GM23338 (cell line): Measurements from ENCODE around the gene SPATC1L.

Source experiments
- CTCF ChIP-seq, 2 experiments: fragments of 200-600 bp in 1 of 2; sonication (generic) in 1 of 2; conservative IDR thresholded peaks; 2 replicates each; pipeline versions ENCODE4 v1.5.1 to v1.6.1; 2016 to 2017; ENCODE audit warnings: antibody characterized with exemption in 2 of 2, low read depth in 2 of 2, mild to moderate bottlenecking in 2 of 2, moderate library complexity in 1 of 2
- EZH2 ChIP-seq: fragments of 200-600 bp; sonication (generic); IDR thresholded peaks from one replicate; pipeline ENCODE4 v1.8.0; 2017; ENCODE audit warnings: antibody characterized with exemption, mild to moderate bottlenecking, low read depth; ENCODE audit not compliant: unreplicated experiment
- EZH2phosphoT487 ChIP-seq: fragments of 200-600 bp; sonication (generic); IDR thresholded peaks from one replicate; pipeline ENCODE4 v1.8.1; 2018; ENCODE audit warnings: antibody characterized with exemption; ENCODE audit not compliant: unreplicated experiment
- POLR2AphosphoS5 ChIP-seq: IDR thresholded peaks from 2 replicates; pipeline ENCODE4 v1.6.1; 2016; ENCODE audit warnings: antibody characterized with exemption, low read depth

- TF ChIP-seq POLR2AphosphoS5: no peak
- TF ChIP-seq CTCF (conservative IDR thresholded peaks at IDR 0.05; ENCODE audit: low read depth in 2 of 2): no peak
- TF ChIP-seq EZH2: no peak
- no peak for TF ChIP-seq EZH2phosphoT487
These were observed 27.6 kb downstream of the SPATC1L start for GRCh38 chr21:46156678-46157077.
